LNCAP (cell line): Measurements from ENCODE around the gene ELL2.

Experiments used
- TF ChIP-seq, protein P1 (sequence below): fragments of 450-650 bp; IDR thresholded peaks from 2 replicates; pipeline ENCODE4 v1.5.1; 2017; ENCODE audit warnings: mild to moderate bottlenecking

Gene ELL2

DNA sequence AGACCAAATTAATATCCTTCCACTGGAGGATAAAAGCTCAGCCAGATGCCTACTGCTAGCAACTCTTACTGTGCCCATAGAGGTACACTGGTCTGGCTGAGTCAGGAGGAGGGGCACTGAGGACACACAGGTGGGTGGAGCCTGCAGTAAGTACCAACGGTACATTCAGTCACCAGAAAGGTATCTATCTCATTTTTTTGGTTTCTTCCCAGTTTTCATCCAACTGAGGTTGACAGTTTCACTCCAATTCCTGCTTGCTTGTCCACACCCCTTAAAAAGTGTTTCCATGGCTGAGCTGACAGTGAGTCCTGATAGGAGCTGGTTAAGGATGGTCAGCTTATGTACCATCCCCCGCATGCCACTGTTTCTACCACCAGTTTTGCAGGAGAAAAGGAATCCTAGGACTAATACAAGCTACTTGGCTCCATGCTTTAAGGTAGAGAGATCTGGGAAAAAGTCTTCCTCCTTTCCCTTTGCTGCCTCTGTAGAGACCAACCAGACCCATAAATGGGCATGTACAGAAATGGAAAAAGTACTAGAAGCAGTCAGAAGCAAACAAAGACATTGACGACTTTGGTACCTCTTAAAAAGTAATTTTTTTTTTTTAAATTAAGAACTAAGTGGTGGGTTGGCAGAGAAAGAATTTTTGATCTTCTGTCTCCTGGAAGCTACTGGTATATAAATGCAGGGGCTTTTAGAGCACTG, 3.2 kb downstream of the ELL2 start:
- TF ChIP-seq, protein P1, sequence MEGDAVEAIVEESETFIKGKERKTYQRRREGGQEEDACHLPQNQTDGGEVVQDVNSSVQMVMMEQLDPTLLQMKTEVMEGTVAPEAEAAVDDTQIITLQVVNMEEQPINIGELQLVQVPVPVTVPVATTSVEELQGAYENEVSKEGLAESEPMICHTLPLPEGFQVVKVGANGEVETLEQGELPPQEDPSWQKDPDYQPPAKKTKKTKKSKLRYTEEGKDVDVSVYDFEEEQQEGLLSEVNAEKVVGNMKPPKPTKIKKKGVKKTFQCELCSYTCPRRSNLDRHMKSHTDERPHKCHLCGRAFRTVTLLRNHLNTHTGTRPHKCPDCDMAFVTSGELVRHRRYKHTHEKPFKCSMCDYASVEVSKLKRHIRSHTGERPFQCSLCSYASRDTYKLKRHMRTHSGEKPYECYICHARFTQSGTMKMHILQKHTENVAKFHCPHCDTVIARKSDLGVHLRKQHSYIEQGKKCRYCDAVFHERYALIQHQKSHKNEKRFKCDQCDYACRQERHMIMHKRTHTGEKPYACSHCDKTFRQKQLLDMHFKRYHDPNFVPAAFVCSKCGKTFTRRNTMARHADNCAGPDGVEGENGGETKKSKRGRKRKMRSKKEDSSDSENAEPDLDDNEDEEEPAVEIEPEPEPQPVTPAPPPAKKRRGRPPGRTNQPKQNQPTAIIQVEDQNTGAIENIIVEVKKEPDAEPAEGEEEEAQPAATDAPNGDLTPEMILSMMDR: no peak

DNA sequence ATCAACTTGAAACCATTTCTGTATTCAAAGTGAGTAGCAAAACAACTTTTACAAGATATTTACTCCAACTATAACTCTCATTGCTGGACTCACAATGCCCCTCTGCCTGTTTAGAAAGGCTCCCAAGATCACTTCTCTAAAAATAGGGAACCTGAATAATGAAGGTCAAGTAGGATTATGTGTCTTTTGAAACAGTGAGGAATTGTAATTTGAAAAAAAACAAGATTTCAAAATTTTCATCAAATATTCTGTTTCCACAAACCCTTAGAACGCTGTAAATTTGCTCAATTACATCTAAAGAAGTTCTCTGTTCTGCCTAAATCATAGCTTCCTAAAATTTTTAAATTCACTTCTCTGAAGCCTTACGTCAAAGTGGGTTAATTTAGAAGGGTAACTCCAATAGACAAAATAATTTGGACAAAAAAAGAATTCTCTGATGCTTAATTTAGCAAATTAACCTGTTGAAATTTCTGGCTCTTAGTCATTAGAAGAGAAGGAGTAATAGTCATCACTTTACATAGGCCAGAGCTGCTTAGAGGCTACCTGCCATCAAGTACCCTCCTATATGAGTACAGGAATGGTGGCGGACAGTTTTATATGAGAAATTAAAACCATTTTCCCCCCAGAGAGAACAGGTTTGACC, 4.0 kb downstream of the ELL2 start:
- TF ChIP-seq, protein P1: no peak

DNA sequence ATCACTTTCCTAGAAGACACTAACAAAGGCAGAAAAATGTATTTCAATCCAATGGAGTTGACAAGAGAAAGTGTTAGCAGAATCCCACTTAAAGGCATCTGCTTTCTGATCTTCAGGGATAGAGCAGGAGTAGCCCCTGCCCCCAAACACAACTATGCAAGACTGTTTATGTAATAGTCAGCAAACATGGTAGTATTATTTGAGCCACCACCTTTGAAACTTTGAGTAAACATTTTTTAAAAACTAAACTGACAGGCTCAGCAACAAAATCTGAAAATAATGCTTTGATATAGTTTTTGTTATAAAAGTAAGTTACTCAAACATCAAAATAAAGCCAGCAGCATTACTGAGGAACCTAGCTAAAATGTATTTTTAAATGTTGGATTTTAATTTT, 4.8 kb downstream of the ELL2 start:
- TF ChIP-seq, protein P1: no peak

DNA sequence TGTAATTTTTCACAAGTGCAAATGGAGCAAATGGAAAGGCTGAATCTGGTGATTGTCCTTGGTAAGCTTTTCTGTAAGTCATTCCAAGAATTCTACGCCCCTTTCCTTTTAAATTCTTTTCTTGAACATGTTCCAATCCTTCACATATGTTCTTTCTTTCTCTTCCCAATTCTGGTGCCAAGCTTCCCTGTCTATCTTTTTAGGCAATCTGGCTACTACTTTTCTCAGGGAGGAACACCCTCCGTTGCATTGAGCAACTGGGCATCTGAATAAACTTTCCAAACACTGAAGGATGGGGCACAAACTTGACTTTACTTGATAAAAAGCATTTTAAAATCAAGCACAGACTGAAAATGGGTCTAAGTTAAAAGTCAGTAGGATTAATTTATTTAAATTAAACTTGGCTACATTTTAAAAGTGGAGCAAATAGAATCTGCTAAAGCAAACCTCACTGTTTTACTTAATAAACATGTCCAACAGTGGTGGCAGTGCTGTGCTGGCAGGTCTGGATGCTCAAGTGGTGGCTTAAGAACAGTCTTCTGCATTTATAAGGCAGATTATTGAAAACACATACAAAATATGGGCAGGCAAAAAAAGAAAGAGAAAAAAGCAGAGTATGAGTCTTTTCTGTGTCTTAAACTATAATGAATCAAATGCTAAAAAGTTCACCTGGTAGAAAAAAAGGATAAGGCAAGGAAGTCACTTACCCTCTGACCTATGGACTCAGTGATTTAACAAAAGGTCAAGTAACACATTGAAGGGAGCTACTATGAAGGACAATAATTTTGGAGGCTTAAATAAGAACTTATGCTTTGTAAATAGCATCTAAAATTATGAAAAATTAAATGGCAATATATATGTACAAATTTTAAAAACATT, 5.4 kb downstream of the ELL2 start:
- TF ChIP-seq, protein P1: no peak

DNA sequence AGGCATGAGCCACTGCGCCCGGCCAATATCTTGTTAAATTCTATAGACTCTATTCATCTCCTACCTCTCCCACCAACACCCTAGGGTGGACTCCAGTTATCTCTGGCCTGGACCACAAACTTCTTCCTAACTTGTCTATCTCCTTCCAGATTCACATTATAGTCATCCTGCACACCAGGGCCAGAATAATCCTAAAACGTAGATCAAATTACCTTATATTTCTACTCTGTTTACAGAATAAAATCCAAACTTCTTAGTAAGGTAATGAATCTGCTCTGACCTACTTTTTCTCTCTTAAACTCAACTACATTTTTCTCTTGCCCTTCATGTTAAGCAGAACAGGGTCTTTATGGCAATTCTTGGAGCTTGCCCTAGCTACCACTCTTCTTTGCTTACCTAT, 6.9 kb downstream of the ELL2 start:
- TF ChIP-seq, protein P1: no peak

DNA sequence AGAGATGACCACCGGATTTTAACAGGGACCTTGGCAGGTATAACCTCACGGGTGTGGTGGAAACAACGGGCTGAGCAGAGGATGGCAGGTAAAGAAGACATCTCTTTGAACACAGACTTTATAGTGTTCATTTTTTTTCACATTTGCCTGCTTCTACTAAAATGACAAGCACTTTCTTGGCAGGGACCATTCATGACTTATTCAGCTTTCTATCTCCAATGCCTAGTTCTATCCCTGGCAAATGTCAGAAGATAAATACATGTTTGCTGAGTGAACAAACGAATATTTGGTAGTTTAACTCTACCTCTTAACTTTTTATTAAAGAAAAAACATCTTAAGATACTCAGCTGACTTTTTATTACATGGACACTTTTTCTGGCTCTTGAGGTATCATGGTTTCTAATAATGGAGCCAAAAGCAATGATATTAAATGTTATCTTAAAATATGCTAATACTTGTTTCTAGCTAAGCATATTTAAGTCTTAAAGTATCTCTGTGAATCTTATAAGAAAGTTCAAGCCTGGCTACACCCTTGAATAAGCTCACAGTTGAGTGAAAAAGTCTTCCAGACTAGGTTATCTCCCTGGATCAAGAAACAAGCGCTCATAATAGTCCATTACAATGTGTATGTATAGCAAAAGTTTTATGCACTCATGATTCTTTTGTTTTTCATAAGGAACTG, 8.5 kb downstream of the ELL2 start:
- TF ChIP-seq, protein P1: no peak

DNA sequence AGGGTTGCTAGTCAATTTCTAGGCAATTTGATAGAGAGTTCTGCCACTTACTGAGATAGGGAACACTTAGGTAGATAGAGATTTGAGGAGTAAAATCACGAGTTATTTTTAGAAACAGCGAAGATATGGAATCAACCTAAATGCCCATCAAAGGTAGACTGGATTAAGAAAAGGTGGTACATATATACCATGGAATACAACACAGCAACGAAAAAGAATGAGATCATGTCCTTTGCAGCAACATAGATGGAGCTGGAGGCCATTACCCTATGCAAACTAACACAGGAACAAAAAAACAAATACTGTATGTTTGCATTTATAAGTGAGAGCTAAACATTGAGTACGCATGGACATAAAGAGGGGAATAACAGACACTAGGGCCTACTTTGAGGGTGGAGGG, 9.7 kb downstream of the ELL2 start:
- TF ChIP-seq, protein P1: no peak
